HG03025 (cell line): Measurements from ENCODE around the gene SLC29A1.
"Not testable (repeated sequence)": the region's sequence is repeated elsewhere in the genome, so short reads cannot be mapped to it uniquely, and the experiment has no call there.

ENCODE experiments used
- ATAC-seq: cut with Tn5 transposase; IDR thresholded peaks from one replicate; pipeline ENCODE4 v1.9.1; 2021; ENCODE audit warnings: mild to moderate bottlenecking, moderate library complexity; ENCODE audit not compliant: unreplicated experiment, low FRiP score

Gene SLC29A1

GRCh38 chr6:44221291-44221960 is 2.0 kb upstream of the SLC29A1 start:
- ATAC-seq, result no peak

- ATAC-seq, result no peak
Measured at GRCh38 chr6:44221961-44222335, 1.4 kb upstream of the SLC29A1 start.

- no peak for ATAC-seq
Measured at GRCh38 chr6:44222486-44223318, 693 bp upstream of the SLC29A1 start.

GRCh38 chr6:44224029-44224964 is 902 bp downstream of the SLC29A1 start:
- ATAC-seq, result no peak

GRCh38 chr6:44224965-44225305 is 1.5 kb downstream of the SLC29A1 start:
- no peak for ATAC-seq

DNA sequence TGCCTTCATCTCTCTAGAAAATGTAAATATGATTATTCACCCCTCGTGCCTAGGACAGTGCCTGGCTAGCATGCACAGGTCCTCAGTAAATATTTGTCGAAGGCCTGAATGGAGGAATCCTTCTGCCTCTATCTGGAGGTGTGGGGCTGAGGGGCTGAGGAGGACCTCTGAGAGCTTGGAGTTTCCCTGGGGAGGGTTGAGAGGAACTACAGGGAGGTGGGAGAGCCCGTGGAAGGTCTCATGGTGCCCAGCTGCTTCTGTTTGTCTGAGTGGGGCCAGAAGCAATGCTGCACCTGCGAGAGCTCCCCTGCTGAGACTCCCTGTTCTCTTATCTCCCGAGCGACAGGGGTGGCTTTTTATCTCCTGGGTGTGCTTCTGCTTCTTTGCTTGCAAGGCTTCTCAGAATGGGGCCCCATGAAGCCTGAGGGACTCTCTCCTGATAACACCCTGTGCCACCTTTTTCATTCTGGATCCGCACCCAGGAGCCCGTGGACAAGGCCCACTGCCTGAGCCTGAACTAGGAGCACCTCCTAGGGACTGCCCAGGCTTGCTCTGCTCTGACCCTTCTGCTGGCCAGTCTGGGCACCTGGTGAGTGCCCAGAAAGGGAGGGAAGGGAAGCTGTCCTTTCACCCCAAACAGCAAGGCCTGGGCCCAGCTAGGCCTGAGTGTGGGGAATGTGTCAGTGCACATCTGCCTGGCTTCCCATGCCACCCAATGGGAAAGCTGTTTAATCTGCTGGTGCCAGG is 2.4 kb downstream of the SLC29A1 start:
- no peak for ATAC-seq

DNA sequence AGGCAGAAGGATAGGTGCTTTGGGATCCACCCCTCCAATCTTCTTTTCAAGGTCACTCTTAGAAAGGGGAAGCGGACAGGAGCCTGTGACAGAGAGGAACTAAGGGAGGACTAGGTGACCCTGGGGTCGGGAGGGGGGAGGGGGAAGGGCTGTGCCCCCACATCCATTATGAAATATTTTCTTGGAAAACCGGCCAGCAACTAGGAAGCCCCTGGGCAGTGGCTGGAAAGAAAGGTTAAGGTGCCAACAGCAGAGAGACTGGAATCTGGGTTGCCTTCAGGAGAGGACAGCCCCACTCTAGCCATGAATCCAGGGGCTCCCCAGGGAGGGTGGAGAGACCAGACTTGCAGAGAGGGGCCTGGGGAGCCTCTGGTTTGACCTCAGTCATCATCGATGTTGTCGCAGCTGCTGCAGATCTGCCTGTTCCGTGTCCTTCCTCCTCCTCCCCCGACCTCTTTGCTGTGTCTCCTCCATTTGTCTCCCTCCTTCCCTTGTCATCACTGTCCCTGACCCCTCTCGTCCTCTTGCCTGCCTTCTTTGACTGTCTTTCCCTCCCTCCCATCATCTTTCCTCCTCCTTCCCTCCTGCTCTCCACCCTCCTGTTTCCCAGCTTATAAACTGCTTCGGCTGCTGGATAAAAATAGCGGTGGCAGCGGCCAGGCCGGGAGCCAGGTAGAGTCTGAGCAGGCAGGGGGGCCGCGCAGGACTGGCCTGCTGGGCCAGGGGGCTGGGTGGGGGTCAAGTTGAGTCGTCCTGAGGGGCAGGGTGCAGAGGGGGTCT is 3.2 kb downstream of the SLC29A1 start:
- no peak for ATAC-seq

GRCh38 chr6:44227148-44227793 is 3.9 kb downstream of the SLC29A1 start:
- no peak for ATAC-seq

DNA sequence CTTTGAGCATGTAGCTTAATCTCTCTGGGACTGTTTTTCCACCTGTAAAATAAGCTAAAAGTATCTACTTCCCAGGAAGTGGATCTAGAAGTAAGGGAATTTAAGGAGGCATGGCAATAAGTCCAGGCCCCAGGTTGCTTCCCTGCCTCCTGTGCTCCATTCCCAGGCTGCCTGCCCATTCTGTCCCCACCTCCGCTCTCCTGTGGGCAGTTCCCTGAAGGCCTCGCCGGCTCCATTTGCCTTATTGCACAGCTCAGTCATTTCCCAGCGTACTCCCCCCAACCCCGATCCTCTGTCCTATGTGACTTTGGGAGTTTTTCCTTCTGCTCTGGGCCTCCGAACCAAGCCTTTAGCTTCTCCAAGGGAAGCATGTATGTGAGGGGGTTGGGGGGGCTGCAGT is 4.6 kb downstream of the SLC29A1 start:
- ATAC-seq, result no peak

- ATAC-seq, result no peak
Measured at GRCh38 chr6:44228433-44228832, 5.0 kb downstream of the SLC29A1 start.

DNA sequence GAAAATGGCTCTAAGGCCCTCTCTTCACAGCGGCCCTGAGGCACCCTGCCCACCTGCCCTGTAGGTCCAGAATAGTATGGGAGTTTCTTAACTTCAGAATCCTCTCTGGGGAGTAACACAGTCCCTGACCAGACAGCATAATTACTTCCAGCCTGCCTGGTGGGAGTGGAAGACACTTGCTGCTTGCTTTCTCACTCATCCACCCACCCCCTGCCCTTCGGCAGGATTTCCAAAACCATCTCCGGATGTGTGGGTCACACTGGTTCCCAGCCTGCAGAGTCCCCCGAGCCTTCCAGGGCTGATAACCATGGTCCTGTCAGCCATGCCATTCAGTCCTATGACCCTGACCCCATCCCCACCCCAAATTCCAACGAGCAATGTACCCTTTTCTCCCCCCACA is 5.4 kb downstream of the SLC29A1 start:
- ATAC-seq, result no peak

DNA sequence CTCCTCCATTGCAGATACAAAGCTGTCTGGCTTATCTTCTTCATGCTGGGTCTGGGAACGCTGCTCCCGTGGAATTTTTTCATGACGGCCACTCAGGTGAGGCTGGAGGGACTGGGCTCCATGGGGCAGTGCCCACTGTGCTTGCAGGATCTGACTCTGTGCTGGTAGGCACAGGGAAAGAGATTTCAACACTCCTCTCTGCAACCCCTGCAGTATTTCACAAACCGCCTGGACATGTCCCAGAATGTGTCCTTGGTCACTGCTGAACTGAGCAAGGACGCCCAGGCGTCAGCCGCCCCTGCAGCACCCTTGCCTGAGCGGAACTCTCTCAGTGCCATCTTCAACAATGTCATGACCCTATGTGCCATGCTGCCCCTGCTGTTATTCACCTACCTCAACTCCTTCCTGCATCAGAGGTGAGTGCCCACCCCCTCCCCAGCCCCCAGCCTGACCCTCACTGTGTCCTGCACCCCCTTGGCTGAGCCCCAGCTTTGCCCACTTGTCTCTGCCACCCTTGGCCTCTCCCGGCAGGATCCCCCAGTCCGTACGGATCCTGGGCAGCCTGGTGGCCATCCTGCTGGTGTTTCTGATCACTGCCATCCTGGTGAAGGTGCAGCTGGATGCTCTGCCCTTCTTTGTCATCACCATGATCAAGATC is 6.1 kb downstream of the SLC29A1 start:
- no peak for ATAC-seq

DNA sequence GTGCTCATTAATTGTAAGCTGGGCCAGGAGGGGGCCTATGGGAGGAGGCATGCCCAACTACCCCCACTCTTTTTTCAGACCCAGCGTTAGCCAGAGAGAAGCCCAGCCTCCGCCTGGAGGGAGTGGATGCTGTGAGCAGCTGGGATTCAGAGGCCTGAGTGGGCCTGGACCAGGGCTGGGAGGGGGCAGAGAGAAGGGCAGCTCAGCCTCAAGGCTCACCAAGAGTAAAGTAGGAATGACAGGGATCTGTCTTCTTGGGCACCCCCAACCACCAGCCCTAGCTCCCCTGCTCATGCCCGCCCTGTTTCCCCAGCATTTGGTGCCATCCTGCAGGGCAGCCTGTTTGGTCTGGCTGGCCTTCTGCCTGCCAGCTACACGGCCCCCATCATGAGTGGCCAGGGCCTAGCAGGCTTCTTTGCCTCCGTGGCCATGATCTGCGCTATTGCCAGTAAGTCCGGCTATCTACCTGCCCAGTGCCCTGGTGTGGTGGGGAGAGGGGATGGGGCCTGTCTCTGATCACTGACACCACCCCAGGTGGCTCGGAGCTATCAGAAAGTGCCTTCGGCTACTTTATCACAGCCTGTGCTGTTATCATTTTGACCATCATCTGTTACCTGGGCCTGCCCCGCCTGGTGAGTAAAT is 6.8 kb downstream of the SLC29A1 start:
- no peak for ATAC-seq

DNA sequence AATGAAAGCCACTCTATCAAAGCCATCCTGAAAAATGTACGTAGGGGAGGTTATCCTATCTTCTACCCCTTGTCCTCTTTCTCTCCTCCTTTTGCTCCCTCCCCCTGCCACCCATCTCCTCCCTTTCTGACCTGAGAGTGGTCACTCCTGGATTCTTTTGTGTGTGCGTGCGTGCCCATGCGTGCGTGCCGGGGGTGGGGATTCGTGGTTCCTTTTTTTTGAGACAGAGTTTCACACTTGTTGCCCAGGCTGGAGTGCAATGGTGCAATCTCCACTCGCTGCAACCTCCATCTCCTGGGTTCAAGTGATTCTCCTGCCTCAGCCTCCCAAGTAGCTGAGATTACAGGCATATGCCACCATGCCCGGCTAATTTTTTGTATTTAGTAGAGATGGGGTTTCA is 8.0 kb downstream of the SLC29A1 start:
- not testable (repeated sequence) for ATAC-seq

DNA sequence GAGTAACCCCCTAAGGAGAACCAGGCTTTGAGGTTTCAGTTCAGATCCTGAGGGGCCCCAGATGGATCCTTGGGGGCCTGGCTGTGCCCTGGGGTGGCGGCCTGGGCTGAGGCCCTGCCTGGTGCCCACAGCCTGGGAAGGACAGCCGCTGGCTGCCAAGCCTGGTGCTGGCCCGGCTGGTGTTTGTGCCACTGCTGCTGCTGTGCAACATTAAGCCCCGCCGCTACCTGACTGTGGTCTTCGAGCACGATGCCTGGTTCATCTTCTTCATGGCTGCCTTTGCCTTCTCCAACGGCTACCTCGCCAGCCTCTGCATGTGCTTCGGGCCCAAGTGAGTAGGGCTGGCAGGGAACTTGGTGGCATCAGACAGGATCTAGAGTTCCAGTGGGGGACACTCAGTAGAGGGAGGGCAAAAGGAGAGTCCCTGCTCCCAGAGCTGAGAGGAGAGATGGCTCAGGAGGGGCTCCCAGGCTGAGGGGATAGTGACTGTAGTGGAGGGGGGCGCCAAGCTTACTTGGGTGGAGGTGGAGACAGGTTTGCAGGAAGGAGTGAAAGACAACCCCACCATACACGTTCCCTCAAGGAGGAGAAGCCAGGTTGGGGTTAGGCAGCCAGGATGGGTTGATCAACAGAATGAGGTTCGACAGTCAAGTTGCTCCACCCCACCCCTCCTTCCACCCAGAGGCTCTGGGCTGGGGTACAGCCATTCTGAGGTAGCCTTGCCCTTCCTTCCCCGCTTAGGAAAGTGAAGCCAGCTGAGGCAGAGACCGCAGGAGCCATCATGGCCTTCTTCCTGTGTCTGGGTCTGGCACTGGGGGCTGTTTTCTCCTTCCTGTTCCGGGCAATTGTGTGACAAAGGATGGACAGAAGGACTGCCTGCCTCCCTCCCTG is 9.5 kb downstream of the SLC29A1 start:
- ATAC-seq, result no peak

- ATAC-seq, result no peak
Measured at GRCh38 chr6:44233567-44234100, 10.2 kb downstream of the SLC29A1 start.
